CD4-positive, alpha-beta T cell treated with Interleukin-12 subunit alpha and Interleukin-12 subunit beta, for 1 hour (primary cell): Measurements from ENCODE around the gene CAPN10.

ENCODE experiments used
- DNase-seq: peaks from one replicate; pipeline ENCODE4 v3.0.0-alpha.2; 2020

Gene CAPN10

DNA sequence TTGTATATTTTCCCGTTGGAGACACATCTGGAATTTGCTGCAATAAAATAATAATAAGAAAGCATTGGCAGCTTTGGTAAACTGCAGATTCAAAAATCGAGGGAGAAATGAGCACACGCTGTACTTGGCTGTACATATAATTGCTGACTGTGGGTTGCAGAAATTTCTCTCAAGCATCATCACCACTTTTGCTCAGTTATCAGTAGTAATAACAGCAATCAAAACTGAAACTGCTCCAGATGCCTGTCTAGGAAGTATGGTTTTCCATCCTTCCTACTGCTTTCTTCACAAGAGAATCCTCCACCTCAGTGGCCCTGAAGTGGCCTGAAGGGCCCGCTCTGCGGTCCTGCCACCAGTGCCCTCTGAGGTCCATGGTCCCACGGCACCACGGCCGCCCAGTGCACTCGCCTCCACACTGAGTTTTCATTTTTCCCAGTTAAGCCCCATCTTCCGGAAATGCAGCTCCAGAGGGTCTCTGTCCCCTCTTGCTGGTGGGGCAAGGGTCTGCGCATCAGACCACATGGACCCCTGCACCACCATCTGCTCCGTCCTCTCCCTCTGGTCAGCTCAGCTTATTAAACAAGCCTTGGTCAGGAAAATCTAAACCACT is 22.5 kb upstream of the CAPN10 start:
- DNase-seq = no peak

DNA sequence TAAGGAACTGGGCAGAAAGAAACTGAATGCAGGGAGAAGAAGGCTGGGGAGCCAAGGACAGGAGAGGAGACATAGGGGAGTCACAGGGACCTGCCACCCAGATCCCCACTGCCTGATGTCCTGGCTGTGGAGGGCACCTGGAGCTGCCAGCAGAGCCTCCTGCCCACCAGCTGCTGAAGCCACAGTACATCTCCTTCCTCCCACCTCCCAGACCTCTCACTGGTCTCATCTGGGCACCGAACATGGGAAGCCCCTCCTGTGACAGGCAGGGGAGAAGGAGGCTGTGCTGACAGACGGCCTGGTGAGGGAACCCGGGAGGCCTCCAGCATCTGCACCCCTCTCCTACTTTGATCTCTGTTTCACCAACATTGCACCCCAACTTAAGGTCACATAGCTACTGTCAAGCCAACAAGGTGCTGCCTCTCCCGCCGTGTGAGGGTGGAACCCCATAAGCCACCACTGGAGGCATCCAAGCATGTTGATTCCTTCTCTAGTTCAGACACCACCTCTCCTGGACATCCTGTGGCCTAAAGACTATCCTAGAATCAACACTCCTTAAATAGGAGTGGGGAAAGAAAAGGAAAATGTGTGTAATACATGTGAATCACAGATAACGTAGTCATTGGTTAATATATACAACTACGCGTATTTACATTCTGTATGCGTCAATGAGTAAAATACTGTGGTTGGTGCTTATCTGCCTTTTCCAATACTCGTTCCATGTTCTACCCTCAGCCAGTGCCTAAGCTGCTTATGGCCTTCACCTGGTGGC is 21.8 kb upstream of the CAPN10 start:
- DNase-seq = peak; percentile 51

DNA sequence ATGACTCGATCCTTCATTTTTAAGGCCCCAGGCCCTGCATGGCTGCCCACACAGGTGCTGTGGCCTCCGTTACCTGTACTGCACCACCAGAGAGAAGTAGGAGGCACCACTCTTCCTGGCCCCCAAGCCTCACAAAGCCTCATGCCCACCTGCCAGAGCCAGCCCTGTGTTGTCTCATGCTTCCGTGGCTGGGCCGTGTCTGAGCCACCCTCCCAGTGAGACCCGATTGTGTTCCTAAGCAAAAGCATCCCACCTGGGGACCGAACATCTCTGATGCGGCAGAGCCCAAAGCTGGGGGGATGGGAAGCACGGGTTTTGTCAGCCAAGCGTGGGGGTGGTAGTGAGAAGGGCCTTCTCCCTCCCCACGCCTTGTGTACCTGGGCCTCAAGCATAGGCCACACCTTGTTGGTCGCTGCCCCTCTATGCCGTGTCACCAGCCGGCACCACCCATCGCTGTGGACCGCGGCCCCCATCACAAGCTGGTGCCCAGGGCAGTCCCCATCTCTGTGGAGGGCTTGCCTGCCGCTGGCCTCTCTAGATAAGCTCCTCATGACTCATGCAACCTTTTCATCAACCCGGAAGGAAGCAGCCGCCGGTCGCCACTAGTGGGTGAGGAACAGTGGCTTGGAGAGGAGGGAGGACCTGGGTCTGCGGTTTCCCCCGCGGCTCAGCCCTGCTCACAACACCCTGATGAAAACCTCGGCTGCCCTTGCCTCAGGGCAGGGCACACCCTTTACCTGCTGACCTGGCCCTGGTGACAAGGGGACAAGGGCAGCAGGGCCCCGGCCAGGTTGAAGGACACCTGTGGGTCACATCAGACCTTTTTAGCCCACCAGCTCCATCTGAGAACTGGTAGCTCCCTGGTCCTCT is 21.0 kb upstream of the CAPN10 start:
- DNase-seq = peak; percentile 95

DNA sequence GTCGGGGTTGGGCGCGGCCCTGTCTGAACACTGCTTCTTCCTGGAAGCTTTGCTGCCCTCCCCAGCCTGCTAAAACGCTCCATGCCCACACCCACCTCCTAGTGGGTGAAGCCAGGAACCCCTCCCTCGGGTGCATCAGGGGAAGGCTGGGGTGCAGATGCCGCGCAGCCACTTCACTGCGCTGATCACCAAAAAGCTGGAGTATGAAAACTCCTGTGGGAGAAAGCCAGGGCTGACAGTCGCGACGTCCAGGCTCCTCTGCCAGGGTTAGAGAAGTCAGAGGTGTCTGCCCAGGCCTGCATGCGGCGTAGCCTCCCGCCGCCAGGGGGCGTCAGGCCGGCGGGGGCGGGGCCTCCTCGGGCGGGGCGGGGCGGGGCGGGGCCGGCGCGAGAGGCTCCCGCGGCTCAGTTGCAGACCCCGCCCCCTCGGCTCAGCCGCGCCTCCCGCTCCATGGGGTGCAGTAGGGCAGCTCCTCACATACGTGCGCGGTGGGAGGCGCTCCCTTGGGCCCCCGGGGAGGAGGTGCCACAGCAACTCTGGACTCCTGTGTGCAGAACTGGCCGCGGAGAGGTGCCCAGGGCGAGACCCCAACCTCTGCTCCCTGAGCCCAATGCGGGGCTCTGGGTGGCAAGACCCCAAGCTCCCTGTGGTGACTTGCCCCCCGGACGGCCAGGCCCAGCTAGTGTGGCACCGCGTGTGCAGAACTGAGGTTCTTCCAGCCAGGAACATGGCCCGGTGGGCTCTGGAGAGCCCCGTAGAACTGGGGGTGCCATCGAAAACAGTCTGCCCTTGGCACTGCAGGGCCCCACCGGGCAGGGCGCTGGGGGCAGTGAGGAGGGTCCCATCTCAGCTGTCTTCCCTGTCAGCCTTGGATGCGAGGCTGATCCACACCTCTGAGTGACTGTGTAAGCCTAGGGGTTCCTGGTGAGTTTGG is 20.1 kb upstream of the CAPN10 start:
- DNase-seq = peak; percentile 95

DNA sequence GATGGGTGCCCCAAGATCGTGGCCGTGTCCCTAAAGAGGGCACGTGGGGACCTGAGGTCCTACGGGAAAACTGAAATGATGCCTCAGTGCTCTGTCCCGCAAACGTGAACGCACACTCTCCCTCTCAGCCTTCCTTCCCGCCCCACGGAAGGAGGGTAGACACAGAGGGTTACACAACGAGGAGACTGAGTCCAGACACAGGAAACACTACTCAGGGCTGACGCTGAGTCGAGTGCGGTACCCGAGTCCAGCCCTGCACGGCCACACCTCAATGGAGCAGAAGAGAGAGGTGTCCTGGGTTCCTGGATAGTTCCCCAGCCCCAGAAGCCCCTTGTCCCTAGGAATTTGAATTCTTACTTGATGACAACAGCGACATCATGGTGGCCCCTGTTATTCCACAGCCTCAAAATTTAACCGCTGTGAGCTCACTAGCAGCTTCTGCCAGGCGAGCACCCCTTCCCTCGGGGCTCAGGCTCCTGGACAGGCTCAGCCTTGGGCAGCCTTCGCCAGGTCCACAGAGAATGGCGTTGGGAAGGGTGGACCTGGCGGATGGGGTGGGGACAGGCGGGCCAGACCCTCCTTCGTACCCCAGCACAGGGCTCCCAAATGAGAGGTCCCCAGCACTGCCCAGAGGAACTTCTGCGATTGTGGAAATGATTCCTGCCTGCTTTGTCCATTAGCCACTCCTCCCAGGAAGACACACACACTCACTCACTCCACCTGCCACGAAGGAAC is 19.2 kb upstream of the CAPN10 start:
- peak; percentile 54 for DNase-seq

DNA sequence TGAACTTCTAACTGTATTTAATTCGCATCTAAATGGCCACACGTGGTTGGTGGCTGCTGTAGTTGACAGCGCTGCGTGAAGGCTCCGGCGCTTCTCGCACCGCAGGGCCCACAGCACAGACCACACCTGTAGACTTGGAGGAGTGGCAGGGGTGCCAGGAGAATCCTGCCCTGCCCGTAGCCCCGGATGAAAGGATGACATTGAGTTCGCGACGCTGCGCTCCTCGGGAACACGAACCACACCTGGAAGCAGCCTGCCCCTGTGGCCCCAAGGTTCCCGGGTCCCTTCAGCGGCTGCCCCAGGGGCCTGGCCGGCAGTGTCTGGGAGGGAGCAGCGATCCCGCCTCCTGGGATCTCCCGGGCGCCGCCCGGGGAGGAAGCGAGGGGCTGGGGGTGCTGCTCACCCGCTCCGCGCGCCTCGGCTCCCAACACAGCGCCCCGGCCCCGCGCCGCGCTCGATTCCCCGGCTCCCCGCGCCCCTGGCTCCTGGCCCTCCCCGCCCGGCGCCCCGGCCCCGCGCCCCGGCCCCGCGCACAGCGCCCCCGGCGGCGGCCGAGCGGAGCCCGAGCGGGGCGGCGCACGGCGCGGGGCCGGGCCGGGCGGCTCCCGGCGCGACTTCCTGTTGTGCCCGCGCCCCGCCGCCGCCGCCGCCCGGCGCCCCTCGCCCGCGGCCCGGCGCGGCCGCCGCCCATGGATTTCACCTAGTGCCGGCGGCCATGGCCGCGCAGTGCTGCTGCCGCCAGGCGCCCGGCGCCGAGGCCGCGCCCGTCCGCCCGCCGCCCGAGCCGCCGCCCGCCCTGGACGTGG is 18.5 kb upstream of the CAPN10 start, which contains the start of gene RNPEPL1:
RNPEPL1 (plus strand) TSS at position 613 of the 806 bp plus-strand sequence; CDS start at position 716, 103 bp downstream.
- peak; percentile 74 for DNase-seq

DNA sequence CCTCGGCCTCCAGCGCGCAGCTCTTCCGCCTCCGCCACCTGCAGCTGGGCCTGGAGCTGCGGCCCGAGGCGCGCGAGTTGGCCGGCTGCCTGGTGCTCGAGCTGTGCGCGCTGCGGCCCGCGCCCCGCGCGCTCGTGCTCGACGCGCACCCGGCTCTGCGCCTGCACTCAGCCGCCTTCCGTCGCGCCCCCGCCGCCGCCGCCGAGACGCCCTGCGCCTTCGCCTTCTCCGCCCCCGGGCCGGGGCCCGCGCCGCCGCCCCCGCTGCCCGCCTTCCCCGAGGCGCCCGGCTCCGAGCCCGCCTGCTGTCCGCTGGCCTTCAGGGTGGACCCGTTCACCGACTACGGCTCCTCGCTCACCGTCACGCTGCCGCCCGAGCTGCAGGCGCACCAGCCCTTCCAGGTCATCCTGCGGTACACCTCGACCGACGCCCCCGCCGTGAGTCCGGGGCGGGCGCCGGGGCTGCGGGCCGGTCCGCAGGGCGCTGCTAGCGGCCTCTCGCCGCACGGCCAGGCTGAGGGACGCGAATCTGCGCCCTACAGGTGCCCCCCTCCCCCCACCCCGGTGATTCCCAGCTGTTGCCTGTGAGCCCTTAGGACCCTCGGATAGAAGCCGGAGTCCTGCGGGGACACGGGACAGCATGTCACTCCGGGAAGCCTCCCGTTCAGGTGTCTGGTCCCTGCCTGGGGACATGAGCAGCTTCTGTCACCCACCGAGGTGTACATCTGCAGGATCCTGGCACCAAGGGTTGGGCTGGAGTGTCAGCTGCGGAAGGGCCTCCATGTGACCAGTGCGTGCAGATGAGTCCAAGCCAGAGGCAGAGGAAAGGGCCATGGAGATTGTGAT is 17.6 kb upstream of the CAPN10 start:
- DNase-seq = no peak

DNA sequence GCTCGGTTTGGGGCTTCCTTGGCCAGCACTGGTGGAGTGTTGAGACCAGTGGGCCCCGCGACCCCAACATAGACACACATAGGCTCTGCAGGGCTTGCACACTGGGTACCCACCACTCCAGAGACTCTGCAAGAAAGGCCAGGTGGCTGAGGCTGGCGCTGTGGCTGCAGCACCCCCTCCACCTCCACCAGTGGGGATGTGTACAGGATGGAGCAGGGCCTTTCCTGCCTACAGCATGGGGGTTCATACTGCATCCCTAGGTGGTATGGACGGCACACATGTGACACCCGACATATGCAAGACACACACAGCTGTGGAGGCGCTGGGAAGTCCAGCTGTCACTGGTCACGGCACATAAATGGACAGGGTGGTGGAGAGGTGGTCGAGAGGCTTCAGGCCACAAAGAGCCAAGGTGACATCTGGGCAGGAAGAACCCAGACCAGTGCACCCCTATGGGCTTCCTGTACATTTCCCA is 17.0 kb upstream of the CAPN10 start:
- no peak for DNase-seq

DNA sequence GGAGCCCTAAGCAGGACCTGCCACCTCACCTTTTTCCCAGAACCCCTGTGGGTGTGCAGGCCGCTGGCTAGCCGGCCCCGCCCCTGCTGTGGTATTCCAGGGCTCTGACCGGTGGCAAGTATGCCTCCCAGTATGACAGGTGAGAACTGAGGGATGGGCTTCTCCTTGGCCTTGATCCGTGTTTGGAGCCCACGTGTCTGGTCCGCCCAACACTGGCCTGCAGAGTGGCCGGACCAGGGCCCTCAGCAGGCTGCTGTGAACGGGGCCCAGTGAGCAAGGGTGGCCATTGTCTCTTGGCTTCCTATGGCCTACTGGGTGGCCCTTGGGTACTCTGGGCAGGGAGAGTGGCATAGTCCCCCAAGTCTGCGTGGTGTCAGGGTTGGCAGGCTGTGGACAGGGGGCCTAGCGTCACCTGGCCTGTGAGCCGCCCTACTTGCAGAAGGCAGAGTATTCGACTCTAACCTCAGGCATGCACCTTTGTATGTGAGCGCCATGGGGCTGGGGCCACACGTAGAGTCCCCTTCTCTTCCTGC is 16.5 kb upstream of the CAPN10 start:
- DNase-seq = no peak

DNA sequence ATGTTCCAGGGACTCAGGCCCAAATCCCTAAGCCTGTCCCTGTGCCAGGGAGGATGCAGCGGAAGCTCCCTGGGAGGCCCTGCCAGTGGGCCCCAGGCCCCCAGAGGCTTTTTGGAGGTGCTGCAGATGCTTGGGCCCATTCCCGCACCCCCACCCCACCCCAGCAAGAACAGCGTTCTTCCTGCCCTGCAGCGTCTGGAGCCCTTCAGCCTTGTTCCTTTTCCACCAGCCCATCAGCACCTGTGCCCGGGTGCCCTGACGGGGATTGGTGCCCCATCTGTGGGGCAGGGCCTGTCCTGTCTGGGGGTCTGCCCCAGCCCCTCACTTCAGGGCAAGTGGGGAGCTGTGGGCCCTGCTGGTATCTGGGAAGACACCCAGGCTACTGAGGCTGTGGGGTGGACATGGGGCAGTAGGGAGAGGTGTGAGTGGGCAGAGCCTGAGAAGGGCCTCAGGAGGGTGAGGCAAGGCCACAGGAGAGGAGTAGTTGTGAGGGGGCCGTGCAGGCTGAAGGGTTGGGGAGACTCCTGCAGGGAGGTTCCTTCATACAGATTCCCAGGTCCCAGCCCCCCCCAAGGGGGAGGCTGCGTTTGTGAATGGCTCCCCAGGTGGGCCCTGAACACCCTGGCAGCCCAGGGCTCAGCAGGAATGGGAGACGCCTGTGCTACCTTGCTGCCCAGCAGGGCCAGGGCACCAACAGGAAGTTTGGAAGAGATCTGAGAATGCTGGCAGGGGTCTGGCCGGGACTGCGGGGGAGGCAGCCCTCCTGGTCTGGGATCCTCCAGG is 15.8 kb upstream of the CAPN10 start:
- no peak for DNase-seq

DNA sequence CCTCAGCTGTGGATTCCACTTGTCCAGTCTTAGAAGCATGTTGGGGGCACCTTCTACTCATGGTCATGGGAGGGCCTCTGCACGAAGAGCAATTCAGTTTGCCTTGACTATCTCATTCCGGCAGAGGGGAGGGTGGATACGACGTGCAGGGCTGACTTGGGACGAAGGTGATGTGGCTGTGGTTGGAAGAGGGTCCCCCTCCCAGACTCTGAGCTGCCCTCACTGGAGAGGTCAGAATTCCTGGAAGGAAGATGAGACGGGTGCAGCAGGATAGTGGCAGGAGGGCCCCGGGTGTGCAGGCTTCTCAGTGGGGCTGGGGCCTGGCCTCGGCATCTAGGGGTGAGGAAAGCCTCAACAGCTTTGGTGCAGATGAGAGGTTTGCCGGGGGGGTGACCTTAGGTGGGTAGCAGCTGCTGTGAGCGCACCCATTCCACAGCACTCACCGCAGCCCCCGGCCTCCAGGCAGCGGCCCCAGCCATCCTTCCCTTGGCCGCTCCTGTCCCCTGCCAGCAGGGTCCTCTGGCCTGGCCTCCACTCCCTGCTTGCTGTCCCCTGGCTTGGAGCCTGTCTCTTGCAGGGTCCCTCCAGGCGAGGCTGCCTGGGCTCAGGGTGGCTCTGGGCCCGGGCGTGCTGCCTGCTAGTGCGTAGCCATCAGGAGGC is 15.1 kb upstream of the CAPN10 start:
- no peak for DNase-seq

DNA sequence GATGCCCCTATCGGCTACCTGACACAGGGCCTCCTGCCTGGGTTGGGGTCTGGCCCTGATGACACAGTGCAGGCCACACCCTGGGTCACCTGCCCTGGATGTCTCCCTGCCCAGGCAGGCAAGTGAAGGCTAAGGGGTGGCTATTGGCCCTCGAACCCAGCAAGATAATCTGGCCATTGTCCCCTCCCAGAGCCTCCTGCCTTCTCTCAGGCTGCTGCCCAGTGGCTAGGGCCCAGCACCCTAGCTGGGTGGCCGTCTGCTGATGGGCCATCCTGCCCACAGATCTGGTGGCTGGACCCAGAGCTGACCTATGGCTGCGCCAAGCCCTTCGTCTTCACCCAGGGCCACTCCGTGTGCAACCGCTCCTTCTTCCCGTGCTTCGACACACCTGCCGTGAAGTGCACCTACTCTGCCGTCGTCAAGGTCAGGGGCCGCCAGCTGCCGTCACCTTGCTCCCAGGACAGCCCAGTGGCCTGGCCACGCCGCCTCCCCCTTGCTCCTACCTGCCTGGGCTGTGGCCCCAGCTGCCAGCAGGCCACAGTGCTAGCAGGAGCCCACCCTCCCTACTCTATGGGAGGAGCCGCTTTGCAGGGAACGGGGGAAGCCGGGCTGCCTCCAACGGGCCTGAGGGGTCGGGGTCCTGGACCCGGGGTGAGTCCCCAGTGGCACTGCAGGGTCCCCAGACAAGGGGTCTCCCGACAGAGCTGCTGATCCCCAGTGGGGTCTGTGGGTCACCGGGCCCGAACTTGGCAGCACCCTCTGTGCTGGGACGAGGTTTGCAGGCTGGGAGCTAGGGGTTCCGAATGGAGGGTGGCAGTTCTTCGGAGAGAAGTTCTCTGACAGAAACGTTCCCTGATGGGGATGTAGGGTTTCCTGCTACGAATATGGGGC is 14.1 kb upstream of the CAPN10 start:
- DNase-seq = no peak

DNA sequence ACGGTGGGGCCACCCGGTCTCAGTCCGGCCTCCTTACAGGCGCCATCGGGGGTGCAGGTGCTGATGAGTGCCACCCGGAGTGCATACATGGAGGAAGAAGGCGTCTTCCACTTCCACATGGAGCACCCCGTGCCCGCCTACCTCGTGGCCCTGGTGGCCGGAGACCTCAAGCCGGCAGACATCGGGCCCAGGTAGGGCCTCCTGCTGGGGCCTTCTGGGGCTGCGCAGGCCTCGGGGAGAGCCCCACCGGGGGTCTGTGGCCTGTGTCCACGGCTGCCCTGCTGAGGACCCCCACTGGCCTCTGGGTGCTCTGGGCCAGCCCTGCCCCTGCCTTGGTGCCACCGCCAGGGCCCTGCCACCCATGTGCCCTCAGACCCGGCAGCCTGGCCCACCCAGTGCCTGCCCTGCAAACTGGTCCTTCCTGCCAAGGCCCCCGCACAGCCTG is 13.4 kb upstream of the CAPN10 start:
- DNase-seq = no peak

DNA sequence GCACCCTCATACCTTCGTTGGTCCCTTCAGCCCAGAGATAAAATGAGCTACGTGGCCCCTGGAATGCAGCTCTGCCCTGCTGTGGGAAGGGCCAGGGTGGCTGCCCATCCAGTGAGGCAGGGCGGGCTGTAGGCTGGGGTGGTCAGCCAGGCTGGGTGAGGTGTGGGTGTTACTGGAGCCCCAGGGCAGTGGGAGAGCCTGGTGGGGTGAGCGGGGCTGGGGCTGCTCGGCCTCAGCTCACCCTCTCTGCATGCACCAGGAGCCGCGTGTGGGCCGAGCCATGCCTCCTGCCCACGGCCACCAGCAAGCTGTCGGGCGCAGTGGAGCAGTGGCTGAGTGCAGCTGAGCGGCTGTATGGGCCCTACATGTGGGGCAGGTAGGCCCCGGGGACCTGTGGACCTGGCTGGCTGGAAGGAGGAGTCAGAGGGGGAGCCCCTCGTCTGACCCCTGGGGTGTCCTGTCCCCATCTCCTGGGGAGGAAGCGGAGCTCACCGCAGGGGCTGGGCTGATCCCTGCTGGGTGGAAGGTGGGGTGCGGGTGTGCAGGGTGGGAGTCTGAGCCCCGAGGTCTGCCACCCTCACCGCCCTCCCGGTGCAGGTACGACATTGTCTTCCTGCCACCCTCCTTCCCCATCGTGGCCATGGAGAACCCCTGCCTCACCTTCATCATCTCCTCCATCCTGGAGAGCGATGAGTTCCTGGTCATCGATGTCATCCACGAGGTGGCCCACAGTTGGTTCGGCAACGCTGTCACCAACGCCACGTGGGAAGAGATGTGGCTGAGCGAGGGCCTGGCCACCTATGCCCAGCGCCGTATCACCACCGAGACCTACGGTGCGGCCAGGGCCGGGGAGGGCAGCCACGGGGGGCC is 12.8 kb upstream of the CAPN10 start:
- no peak for DNase-seq

DNA sequence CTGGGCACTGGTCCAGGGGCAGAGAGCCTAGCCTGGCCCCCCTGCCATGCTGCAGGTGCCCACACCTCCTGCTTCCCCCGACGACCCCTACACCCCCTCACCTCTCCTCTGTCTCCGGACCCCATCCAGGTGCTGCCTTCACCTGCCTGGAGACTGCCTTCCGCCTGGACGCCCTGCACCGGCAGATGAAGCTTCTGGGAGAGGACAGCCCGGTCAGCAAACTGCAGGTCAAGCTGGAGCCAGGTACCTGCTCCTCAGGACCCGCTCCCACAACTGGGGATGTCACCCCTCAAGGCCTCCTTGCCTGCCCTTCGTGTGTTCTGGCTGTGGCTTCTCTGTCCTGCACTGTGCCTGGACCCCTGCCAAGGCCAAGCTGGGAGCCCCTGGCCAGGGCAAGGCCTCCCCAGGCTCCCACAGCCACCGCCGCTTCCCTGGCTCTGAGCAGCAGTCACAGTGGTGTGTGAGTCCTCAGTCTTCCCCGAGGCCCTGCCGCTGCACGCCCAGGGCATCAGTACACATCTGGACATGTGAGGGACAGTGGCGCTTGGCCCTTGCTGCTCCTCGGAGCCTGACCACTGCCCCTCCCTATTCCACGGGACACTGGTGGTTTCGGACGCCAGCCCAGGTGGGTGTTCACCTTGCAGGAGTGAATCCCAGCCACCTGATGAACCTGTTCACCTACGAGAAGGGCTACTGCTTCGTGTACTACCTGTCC is 12.0 kb upstream of the CAPN10 start:
- DNase-seq = no peak
